ENCODE data around the gene ATRN. TPM values are rescaled to one million over a fixed set of nuclear protein-coding genes. Genes with fewer than 3 reads are reported as not detected.

Gene ATRN
- total and polyA plus RNA-seq, 2 of the 8 experiments (the other 6 are each of a cell fraction or from before 2014, with no cell fraction given) = 12.0 to 17.4 TPM

GRCh38 chr20:3551681-3552434, 81.0 kb downstream of the ATRN start:
- DNase-seq (ENCODE audit: low read depth in 1 of 2, low spot score in 2 of 2) (no peak), FAIRE-seq (no peak)
- no peaks in the 10 kb centered on the region for H3K9me3 ChIP-seq (ENCODE audit: insufficient read depth in 2 of 2, low read depth in 1 of 2, low read length in 1 of 2)
- no peak overlapping the region for H3K4me2 ChIP-seq (ENCODE audit: insufficient read depth in 1 of 2, low read depth in 2 of 2, low read length in 2 of 2)
- H2BK12ac ChIP-seq (ENCODE audit: low read depth, low read length) = no peak overlapping the region
- H3K14ac ChIP-seq (ENCODE audit: insufficient read length) = no peak overlapping the region
- no peak overlapping the region for H3K27ac ChIP-seq (ENCODE audit: low read depth, low read length)
- no peak overlapping the region for H2BK5ac ChIP-seq (ENCODE audit: low read depth, low read length)
- no peak overlapping the region for H4K91ac ChIP-seq (replicated peaks; ENCODE audit: insufficient read length, low read length)
- no peak overlapping the region for H3K23ac ChIP-seq (ENCODE audit: insufficient read length)
- H3K4ac ChIP-seq (replicated peaks; ENCODE audit: insufficient read length, low read depth, low read length) = no peak overlapping the region
- TF ChIP-seq RAD21 (IDR thresholded peaks at IDR 0.05 in 1 of 2, conservative IDR thresholded peaks at IDR 0.05 in 1 of 2; ENCODE audit: low read depth in 2 of 2, low read length in 2 of 2) (no peak), TCF12 (IDR thresholded peaks at IDR 0.05; ENCODE audit: low read depth, low read length) (no peak), KDM5A (IDR thresholded peaks at IDR 0.05; ENCODE audit: low read length) (no peak), CBX5 (IDR thresholded peaks at IDR 0.05; ENCODE audit: low read depth, low read length) (no peak), ATF3 (IDR thresholded peaks at IDR 0.05; ENCODE audit: insufficient read depth, low read depth, low read length) (no peak), POLR2A (IDR thresholded peaks at IDR 0.05; ENCODE audit: control extremely low read depth in 1 of 2, low read depth in 2 of 2, low read length in 2 of 2) (no peak), HDAC6 (IDR thresholded peaks at IDR 0.05; ENCODE audit: low read depth, low read length) (no peak), MAFK (IDR thresholded peaks at IDR 0.05; ENCODE audit: low read depth, low read length) (no peak), CTBP2 (IDR thresholded peaks at IDR 0.05; ENCODE audit: borderline replicate concordance, insufficient read depth, insufficient read length, low read length) (no peak), SAP30 (IDR thresholded peaks at IDR 0.05; ENCODE audit: insufficient read depth, insufficient replicate concordance, low read length) (no peak), TBP (IDR thresholded peaks at IDR 0.05; ENCODE audit: low read depth, low read length) (no peak), EP300 (IDR thresholded peaks at IDR 0.05; ENCODE audit: borderline replicate concordance in 1 of 2, low read depth in 2 of 2, low read length in 2 of 2) (no peak)
- H4K8ac ChIP-seq (ENCODE audit: extremely low read depth, insufficient read depth, low read length) = no peak overlapping the region
- no peak overlapping the region for H2BK120ac ChIP-seq (replicated peaks; ENCODE audit: low read depth, low read length)
- H3K9ac ChIP-seq (replicated peaks in 1 of 4; ENCODE audit: extremely low read depth in 1 of 4, low read depth in 3 of 4, low read length in 3 of 4) = no peak overlapping the region
- no peaks in the 10 kb centered on the region for H3K23me2 ChIP-seq (ENCODE audit: low read depth, low read length)
- H2AK5ac ChIP-seq (ENCODE audit: low read depth, low read length) = no peak overlapping the region
- no peak overlapping the region for H3K18ac ChIP-seq (ENCODE audit: extremely low read depth, low read length)
- no peak overlapping the region for H4K5ac ChIP-seq (ENCODE audit: insufficient read length, low read depth, low read length)
- ChIA-PET POLR2A (ENCODE audit: partially characterized antibody) (interaction anchor here (0.6 kb wide), 1 partner anchor 208 kb away, joined by 3 read pairs; no protein-coding TSS in a partner anchor), CTCF (ENCODE audit: partially characterized antibody) (interaction anchor here (0.6 to 3.4 kb wide), 3 partner anchors 11 to 572 kb away, joined by 3 to 22 read pairs (median 3); no protein-coding TSS in a partner anchor)
- no peak overlapping the region for H2AFZ ChIP-seq (ENCODE audit: low read length)
- H3K56ac ChIP-seq (replicated peaks; ENCODE audit: insufficient read length, low read depth, low read length) = no peak overlapping the region
- H3K4me3 ChIP-seq (ENCODE audit: extremely low read depth in 1 of 4, insufficient read depth in 2 of 4, low read depth in 3 of 4, low read length in 4 of 4) = no peak overlapping the region
- H4K20me1 ChIP-seq (replicated peaks in 1 of 2; ENCODE audit: control insufficient read depth in 1 of 2, insufficient read depth in 2 of 2, low read length in 2 of 2) = peaks cover 0 to 1% of the 10 kb centered on the region in 2 experiments
- H3K4me1 ChIP-seq (replicated peaks in 1 of 4; ENCODE audit: control insufficient read depth in 3 of 4, insufficient read depth in 4 of 4, low read length in 3 of 4) = no peaks in the 10 kb centered on the region
- H2BK20ac ChIP-seq (ENCODE audit: low read length) = no peak overlapping the region
- H3K27me3 ChIP-seq (replicated peaks in 1 of 4; ENCODE audit: control insufficient read depth in 3 of 4, extremely low read depth in 1 of 4, insufficient read depth in 3 of 4, low read length in 3 of 4) = no peaks in the 10 kb centered on the region
- H3K79me1 ChIP-seq (ENCODE audit: low read depth, low read length) = no peaks in the 10 kb centered on the region
- no peak overlapping the region for H2BK15ac ChIP-seq (ENCODE audit: low read length)
- H3K79me2 ChIP-seq (ENCODE audit: control insufficient read depth in 1 of 2, insufficient read depth in 2 of 2, low read length in 2 of 2) = no peaks in the 10 kb centered on the region
- no peaks in the 10 kb centered on the region for H3K36me3 ChIP-seq (ENCODE audit: control insufficient read depth in 2 of 4, insufficient read depth in 4 of 4, low read length in 3 of 4)

All from H1 (cell line).